MM.1S (cell line): ENCODE results near the gene YEATS4.
"Not testable (repeated sequence)": the region's sequence is repeated elsewhere in the genome, so short reads cannot be mapped to it uniquely, and the experiment has no call there.

Experiments
- DNase-seq: peaks from one replicate; pipeline ENCODE4 v3.0.0-alpha.2; 2015
- H2AFZ ChIP-seq: fragments of 300-600 bp; sonication (generic); 2 replicates; pipeline ENCODE4 v1.6.0; 2016; ENCODE audit warnings: antibody characterized with exemption, low read length
- H3F3A ChIP-seq: fragments of 300-600 bp; sonication (generic); 2 replicates; pipeline ENCODE4 v1.6.1; 2016; ENCODE audit warnings: mild to moderate bottlenecking, antibody characterized with exemption, low read length, moderate library complexity, mixed read lengths; ENCODE audit not compliant: insufficient read depth
- H3K27ac ChIP-seq: fragments of 300-600 bp; sonication (generic); 2 replicates; pipeline ENCODE4 v1.5.1; 2016; ENCODE audit warnings: mild to moderate bottlenecking, low read length
- H3K27me3 ChIP-seq: fragments of 300-600 bp; sonication (generic); replicated peaks from 2 replicates; pipeline ENCODE4 v1.6.0; 2016; ENCODE audit warnings: low read length; ENCODE audit not compliant: insufficient read depth
- H3K36me3 ChIP-seq: fragments of 300-600 bp; sonication (generic); replicated peaks from 2 replicates; pipeline ENCODE4 v1.6.1; 2016; ENCODE audit warnings: mild to moderate bottlenecking, low read length, mixed read lengths; ENCODE audit not compliant: insufficient read depth
- H3K4me1 ChIP-seq: fragments of 300-600 bp; sonication (generic); 2 replicates; pipeline ENCODE4 v1.6.1; 2016; ENCODE audit warnings: low read length, mixed read lengths
- H3K4me2 ChIP-seq: fragments of 300-600 bp; sonication (generic); 2 replicates; pipeline ENCODE4 v1.6.0; 2016; ENCODE audit warnings: low read depth, low read length
- H3K4me3 ChIP-seq: fragments of 300-600 bp; sonication (generic); 2 replicates; pipeline ENCODE4 v1.5.1; 2016; ENCODE audit warnings: low read length, mixed read lengths
- H3K79me2 ChIP-seq: fragments of 300-600 bp; sonication (generic); 2 replicates; pipeline ENCODE4 v1.6.1; 2016; ENCODE audit warnings: mixed run types, low read length, mixed read lengths
- H3K9ac ChIP-seq: fragments of 300-600 bp; sonication (generic); 2 replicates; pipeline ENCODE4 v1.6.1; 2016; ENCODE audit warnings: low read length, mixed read lengths
- H3K9me2 ChIP-seq: fragments of 300-600 bp; sonication (generic); replicated peaks from 2 replicates; pipeline ENCODE4 v1.6.1; 2016; ENCODE audit warnings: mild to moderate bottlenecking, low read length, mixed read lengths; ENCODE audit not compliant: insufficient read depth
- H3K9me3 ChIP-seq: fragments of 300-600 bp; sonication (generic); replicated peaks from 2 replicates; pipeline ENCODE4 v1.6.1; 2016; ENCODE audit warnings: mild to moderate bottlenecking, low read length, mixed read lengths; ENCODE audit not compliant: insufficient read depth
- H4K20me1 ChIP-seq: fragments of 300-600 bp; sonication (generic); 2 replicates; pipeline ENCODE4 v1.6.1; 2016; ENCODE audit warnings: mild to moderate bottlenecking, low read length, moderate library complexity, mixed read lengths; ENCODE audit not compliant: insufficient read depth
- EZH2 ChIP-seq: fragments of 300-600 bp; sonication (generic); optimal IDR thresholded peaks from 2 replicates; pipeline ENCODE3; 2017; ENCODE audit warnings: low read depth, mild to moderate bottlenecking, antibody characterized with exemption, low read length, mixed read lengths
- EZH2phosphoT487 ChIP-seq: fragments of 300-600 bp; sonication (generic); IDR thresholded peaks from 2 replicates; pipeline ENCODE4 v1.6.1; 2018; ENCODE audit warnings: antibody characterized with exemption, low read length
- TF ChIP-seq, protein P1 (sequence below): fragments of 300-600 bp; sonication (generic); IDR thresholded peaks from 2 replicates; pipeline ENCODE4 v1.5.1; 2016; ENCODE audit warnings: antibody characterized with exemption, low read length, mixed read lengths

Gene YEATS4

DNA sequence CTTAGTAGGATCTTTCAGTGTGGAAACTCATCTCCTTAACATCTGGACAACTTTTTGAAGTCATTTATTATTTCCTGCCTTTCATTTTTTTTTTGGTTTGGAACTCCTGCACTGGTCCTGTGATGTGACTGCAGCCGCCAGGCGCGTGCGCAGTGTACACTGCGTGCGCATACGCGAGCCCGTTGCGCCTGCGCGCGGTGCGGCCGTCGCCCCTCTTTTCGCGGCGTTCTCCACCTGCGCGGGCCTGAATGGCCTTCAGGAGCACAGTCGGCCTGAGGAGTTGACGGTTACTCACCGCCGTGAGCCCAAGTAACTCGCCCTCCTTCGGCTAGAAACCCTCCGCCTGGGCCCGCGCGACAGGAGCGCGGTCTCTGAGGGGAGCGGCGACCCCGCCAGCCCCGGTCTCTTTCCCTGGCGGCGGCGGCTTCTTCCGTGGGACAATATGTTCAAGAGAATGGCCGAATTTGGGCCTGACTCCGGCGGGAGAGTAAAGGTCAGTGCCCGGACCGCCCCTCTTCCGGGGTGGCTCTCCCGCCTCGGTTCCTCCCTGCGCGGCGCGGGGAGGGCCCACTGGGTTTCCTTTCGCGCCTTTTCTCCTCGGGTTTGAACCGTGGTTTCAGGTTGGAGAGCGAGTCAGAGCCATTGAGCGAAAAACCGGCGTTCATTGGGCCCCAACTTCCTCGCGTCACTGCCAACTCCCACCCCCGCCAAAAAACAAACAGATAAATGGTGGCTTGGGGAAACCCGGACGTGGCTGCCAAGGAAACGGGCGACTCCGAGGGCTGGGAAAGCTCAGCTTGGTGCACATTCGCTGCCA lies at the start of gene YEATS4:
Gene YEATS4, plus strand, starts transcription at position 213 of the 817 bp plus-strand sequence. Its CDS starts 230 bp downstream, at position 443.
- peak within 1 kb of the TSS; percentile 66 for H3K4me2 ChIP-seq
- H3K9me3 ChIP-seq: no peaks in the 10 kb centered on the region
- no peaks in the 10 kb centered on the region for H3K27me3 ChIP-seq
- peak within 1 kb of the TSS; percentile 86 for H3K4me3 ChIP-seq
- H3K9ac ChIP-seq: peak within 1 kb of the TSS; percentile 93
- H3K79me2 ChIP-seq: peaks cover 37% of the 10 kb centered on the region
- H3F3A ChIP-seq: 0 out of 2 replicates have a peak, but pooled peaks cover 11% of the 10 kb centered on the region
- no peaks in the 10 kb centered on the region for H4K20me1 ChIP-seq
- peaks cover 5% of the 10 kb centered on the region; the same call in 1 of the 2 replicates for H3K4me1 ChIP-seq
- peaks cover 16% of the 10 kb centered on the region; the same call in 1 of the 2 replicates for H3K36me3 ChIP-seq
- no peaks in the 10 kb centered on the region for H3K9me2 ChIP-seq
- DNase-seq: peak; percentile 94
- TF ChIP-seq EZH2: no peak
- peak within 1 kb of the TSS; percentile 90 for H3K27ac ChIP-seq
- H2AFZ ChIP-seq: peak within 1 kb of the TSS; percentile 36

DNA sequence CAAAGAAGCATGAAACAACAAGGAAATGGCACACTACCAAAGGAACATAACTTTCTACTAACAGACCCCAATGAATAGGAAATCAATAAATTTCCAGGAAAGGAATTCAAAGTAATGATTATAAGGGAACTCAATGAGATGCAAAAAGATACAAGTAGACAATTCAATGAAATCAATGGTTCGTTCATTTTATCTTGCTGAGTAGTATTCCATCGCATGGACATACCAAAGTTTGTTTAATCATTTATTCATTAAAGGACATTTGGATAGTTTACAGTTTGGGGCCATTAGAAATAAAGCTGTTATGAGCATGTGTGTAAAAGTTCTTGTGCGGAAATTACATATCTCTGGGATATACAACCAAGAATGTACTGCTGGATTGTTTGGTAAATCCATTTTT lies 46.3 kb upstream of the YEATS4 start:
- no peak overlapping the region for H3K9ac ChIP-seq
- H3K9me2 ChIP-seq: no peaks in the 10 kb centered on the region
- no peak overlapping the region for H3K4me2 ChIP-seq
- no peaks in the 10 kb centered on the region for H3K9me3 ChIP-seq
- no peak overlapping the region for H3K27ac ChIP-seq
- H3K27me3 ChIP-seq: no peaks in the 10 kb centered on the region
- DNase-seq: no peak
- no peak for TF ChIP-seq EZH2
- no peaks in the 10 kb centered on the region for H3K79me2 ChIP-seq
- no peak overlapping the region for H3K4me3 ChIP-seq
- no peaks in the 10 kb centered on the region for H4K20me1 ChIP-seq
- no peaks in the 10 kb centered on the region for H3K36me3 ChIP-seq
- H2AFZ ChIP-seq: no peak overlapping the region
- H3K4me1 ChIP-seq: no peaks in the 10 kb centered on the region
- H3F3A ChIP-seq: no peaks in the 10 kb centered on the region

- not testable (repeated sequence) for H3K9me3 ChIP-seq, H3K9ac ChIP-seq, H4K20me1 ChIP-seq, H3K4me2 ChIP-seq, H3K79me2 ChIP-seq, DNase-seq, H3K27ac ChIP-seq, H3K27me3 ChIP-seq, H2AFZ ChIP-seq, H3K4me1 ChIP-seq, H3K9me2 ChIP-seq, H3K4me3 ChIP-seq, H3F3A ChIP-seq, H3K36me3 ChIP-seq
Observed at GRCh38 chr12:69316784-69317183, 42.8 kb upstream of the YEATS4 start.

DNA sequence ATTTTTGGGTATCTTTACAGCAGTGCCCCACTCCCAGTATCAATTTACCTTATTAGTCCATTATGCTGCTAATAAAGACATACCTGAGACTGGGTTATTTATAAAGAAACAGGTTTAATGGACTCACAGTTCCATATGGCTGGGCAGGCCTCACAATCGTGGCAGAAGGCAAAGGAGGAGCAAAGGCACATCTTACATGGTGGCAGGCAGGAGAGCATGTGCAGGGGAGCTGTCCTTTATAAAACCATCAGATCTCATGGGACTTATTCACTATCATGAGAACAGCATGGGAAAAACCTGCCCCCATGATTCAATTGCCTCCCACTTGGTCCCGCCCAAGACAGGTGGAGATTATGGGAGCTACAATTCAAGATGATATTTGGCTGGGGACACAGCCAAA lies 42.3 kb upstream of the YEATS4 start:
- not testable (repeated sequence) for H3K27ac ChIP-seq, H3F3A ChIP-seq, H3K4me1 ChIP-seq, H3K27me3 ChIP-seq, H3K9me3 ChIP-seq, H3K9ac ChIP-seq, H3K79me2 ChIP-seq, H3K4me2 ChIP-seq, H4K20me1 ChIP-seq, H3K36me3 ChIP-seq, H3K9me2 ChIP-seq, H3K4me3 ChIP-seq, H2AFZ ChIP-seq, DNase-seq

DNA sequence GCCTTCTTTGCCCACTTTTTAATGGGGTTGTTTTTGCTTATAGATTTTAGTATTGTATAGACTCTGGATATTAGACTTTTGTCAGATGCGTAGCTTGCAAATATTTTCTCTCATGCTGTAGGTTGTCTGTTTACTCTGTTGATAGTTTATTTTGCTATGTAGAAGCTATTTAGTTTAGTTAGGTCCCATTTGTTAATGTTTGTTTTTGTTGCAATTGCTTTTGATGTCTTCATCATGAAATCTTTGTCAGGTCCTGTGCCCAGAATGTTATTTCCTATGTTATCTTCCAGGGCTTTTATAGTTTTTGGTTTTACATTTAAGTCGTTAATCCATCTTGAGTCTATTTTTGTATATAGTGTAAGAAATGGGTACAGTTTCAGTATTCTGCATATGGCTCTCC lies 41.3 kb upstream of the YEATS4 start:
- H3K27me3 ChIP-seq: no peaks in the 10 kb centered on the region
- TF ChIP-seq, protein P1, sequence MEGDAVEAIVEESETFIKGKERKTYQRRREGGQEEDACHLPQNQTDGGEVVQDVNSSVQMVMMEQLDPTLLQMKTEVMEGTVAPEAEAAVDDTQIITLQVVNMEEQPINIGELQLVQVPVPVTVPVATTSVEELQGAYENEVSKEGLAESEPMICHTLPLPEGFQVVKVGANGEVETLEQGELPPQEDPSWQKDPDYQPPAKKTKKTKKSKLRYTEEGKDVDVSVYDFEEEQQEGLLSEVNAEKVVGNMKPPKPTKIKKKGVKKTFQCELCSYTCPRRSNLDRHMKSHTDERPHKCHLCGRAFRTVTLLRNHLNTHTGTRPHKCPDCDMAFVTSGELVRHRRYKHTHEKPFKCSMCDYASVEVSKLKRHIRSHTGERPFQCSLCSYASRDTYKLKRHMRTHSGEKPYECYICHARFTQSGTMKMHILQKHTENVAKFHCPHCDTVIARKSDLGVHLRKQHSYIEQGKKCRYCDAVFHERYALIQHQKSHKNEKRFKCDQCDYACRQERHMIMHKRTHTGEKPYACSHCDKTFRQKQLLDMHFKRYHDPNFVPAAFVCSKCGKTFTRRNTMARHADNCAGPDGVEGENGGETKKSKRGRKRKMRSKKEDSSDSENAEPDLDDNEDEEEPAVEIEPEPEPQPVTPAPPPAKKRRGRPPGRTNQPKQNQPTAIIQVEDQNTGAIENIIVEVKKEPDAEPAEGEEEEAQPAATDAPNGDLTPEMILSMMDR: no peak
- TF ChIP-seq EZH2phosphoT487 (no peak), EZH2 (no peak)
- peaks cover 6% of the 10 kb centered on the region; the same call in 1 of the 2 replicates for H3K4me1 ChIP-seq
- no peaks in the 10 kb centered on the region for H3K79me2 ChIP-seq
- H3K9ac ChIP-seq: no peak overlapping the region
- no peaks in the 10 kb centered on the region for H3K9me2 ChIP-seq
- no peak overlapping the region for H3K4me3 ChIP-seq
- no peaks in the 10 kb centered on the region for H3F3A ChIP-seq
- H3K4me2 ChIP-seq: no peak overlapping the region
- no peak overlapping the region for H3K27ac ChIP-seq
- H3K36me3 ChIP-seq: no peaks in the 10 kb centered on the region
- H2AFZ ChIP-seq: no peak overlapping the region
- no peaks in the 10 kb centered on the region for H3K9me3 ChIP-seq
- no peaks in the 10 kb centered on the region for H4K20me1 ChIP-seq
- no peak for DNase-seq
